NCI-H446 (cell line): ENCODE data around the gene EPN2.

Experiments
- DNase-seq, 2 experiments: peaks; one replicate each; lab custom pipeline; 2025; lab: John Stamatoyannopoulos, UW

EPN2 gene

GRCh38 chr17:19365833-19366636, 128.9 kb downstream of the EPN2 start:
- DNase-seq: no peak

GRCh38 chr17:19366637-19366972, 129.4 kb downstream of the EPN2 start:
- no peak for DNase-seq

DNA sequence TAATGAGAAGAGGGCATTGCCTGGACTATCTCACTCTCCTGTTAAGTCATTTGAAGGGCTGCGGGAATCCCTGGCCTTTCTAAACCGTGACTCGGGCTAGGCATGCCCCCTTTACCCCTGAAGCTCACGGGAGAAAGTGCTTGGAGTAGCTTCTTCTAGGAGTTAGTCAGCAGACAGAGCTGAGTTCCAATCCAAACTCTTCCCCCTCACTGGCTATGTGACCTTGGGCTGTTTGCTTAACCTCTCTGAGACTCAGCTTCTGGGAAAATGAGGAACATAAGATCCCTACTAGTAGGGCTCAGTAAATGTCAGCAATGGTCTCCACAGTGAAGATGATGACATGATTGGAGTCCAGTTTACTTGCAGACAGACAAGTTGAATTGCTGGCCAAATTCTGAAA, 131.1 kb downstream of the EPN2 start:
- no peak for DNase-seq

DNA sequence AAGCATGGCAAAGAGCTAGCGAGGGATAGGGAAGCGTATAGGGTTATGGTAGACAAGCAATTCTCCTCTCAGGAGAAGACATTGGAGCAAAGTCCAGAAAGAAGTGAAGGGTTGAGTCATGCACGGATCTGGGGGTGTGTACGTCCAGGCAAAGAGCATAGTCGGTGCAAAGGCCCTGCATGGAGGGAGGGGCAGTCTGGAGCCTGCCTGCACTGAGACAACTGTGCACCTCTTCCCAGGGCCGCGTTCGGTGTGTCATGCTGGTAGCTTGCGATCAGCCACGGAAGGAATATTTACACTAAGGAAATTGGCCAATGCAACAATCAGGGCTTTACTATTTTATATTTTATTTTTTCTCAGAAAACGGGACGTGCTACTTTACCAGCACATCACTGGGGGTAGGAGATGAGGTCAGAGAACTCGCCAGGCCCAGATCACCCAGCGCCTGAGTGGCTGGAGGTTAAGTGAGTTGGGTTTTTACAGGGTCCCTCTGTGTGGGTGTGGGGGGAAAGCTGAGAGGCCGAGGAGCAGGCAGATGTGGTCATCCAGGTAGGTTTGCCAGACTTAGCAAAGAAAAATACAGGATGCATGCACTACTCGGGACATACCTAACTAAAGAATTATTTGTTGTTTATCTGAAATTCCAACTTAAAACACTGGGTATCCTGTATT, 132.1 kb downstream of the EPN2 start:
- DNase-seq: no peak

DNA sequence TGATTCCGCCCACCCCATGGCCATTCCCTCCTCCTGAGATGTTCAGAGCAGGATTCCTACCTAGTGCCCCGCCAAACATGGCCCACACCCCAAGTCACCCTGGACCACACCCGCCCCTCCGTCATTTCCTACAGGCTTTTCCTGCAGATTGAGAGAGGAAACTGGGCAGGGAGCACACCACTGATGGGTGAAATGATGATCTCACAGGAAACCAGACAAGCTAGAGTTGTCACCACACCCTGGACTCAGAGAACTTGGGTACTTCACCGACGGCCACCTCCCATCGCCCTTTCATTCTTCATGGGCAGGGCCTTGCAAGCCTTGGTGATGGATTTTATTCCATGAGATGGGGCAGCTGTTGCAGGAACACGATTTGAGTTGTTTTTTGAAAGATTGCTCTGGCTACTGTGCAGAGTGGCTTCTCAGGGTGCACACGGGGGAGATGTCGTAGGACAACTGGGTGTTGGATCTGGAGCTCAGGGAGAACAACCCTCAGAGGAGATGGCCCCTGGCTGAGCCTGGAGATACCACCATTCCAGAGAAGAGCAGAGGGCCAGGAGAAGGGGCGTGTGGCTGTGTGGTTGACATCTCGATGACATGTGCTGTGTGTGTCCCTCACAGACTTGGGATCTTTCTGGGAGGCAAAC, 132.8 kb downstream of the EPN2 start:
- no peak for DNase-seq

- no peak for DNase-seq
Observed at GRCh38 chr17:19370493-19370960, 133.4 kb downstream of the EPN2 start.

DNA sequence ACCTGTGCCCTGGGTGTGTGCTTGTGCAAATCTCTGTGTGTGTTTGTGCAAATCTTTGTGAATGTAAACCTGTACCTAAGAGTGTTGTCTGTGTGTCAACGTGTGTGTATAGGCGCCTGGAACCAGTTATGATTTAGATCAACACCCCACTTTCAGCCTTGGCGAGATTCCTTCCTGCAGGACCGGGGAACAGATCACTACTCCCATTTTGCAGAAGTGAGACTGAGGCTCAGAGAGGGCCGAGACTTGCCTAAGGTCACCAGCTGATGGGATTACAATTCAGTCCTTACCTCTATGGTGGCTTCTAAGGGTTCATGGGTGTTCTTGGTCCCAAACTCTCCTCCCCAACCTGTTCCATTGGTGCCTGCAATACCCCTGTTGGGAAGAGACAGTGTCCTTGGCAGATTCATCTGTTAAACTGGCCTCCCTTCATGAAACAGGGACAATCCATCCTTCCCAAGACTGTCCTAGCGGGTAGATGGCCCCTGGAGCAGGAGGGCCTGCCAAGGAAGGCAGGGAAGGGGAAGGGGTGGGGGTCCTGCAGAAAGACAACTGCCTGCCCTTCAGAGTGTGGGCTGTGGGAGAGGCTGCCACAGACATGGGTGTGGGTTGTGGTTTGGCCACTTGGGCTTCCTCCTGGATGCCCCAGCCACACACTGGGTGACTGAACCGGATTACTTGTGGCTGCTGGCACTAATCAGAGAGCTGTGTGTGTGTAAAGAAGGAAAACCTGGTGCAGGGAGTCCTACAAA, 134.3 kb downstream of the EPN2 start:
- DNase-seq: no peak

GRCh38 chr17:19372011-19372370, 134.8 kb downstream of the EPN2 start:
- no peak for DNase-seq

- no peak for DNase-seq
Observed at GRCh38 chr17:19372439-19372838, 135.3 kb downstream of the EPN2 start.

- no peak for DNase-seq
Observed at GRCh38 chr17:19372866-19373504, 135.8 kb downstream of the EPN2 start.

DNA sequence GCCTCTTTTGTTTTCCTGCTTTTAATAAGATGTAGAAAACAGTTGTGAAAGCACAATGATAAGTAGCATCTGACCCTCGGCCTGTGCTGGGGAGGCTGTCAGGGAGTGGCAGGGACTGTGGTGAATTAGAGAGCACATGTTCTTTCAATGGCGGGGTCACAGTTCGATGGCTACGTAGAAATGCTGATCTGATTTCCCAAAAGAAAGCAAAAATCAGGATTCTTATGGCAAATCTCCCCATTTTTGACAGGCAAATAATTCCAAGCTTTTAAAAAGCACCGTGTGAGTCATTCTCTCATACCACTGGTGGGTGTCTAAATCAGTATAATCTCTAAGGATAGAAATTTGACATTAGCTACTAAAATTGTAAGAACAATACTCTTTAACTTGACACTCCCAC, 137.0 kb downstream of the EPN2 start:
- no peak for DNase-seq

DNA sequence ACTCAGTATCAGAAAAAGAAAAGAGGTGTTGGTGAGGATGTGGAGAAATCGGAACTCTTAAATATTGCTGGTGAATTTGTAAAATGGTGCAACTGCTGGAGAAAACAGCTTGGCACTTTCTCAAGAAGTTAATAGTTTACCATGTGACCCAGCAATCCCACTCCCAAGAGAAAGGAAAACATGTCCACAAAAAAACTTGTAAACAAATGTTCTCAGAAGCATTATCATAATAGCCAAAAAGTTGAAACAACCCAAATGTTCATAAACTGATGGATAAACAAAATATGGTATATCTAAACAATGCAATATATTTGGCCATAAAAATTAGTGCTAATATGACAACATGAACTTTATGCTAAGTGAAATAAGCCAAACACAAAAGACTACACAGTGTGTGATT, 138.6 kb downstream of the EPN2 start:
- no peak for DNase-seq

DNA sequence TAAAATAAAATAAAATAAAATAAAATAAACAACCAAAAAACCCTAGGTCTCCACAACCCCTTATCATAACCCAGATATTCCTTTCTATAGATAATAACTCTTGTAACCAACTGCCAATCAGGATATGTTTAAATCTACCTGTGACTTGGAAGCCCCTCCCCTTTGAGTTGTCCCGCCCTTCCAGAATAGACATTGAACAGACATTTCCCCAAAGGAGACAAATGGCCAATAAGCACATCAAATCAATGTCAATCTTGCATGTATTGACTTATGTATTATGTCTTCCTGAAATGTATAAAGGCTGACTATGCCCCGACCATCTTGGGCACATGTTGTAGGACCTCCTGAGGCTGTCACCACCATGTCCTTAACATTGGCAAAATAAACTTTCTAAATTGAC, 139.6 kb downstream of the EPN2 start:
- DNase-seq: no peak

DNA sequence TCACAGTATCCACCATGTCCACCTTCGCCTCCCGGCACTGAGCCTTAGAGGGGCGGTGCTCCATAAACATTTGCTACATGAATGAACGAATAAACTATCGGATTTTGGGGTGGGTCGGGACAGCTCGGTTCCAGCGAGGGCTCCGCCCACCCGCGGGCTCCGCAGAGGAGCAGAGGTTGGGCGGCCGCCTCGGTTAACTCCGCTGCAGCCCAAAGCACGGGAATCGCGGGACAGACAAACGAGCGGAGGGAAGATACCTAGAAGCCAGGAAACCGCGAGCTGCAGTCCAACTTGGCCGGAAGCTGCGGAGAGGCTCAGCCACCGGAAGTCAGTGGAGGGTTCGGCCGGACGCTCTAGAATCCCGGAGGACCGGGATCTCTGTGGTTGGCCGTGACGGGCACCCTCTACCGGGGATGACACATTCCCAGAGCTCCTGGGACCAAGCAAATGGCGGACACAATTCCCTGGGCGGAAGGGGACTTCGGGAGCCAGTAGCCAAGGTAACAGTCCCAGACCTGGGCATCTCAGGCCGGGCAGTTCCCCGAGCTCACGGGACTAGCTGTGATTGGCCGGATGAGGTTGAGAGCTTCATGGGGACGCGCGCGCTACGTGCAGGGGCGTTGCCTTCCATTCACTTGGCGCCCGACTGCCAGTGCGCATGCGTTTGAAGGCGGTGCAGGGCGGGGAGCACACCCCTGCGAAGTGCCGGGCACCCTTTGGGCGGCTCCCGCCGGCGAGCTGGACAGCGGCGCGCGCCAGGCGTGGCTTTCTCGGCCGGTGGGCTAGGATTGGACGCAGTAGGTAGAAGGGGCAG, 140.6 kb downstream of the EPN2 start:
- DNase-seq: peak; percentile 93 to 98

GRCh38 chr17:19378416-19379360, 141.5 kb downstream of the EPN2 start, which contains the start of gene MAPK7:
TSS of gene MAPK7 (plus strand) at chr17:19378498. CDS start at chr17:19378901, 403 bp downstream.
- DNase-seq: peak in 1 of 2 experiments; percentile 65

DNA sequence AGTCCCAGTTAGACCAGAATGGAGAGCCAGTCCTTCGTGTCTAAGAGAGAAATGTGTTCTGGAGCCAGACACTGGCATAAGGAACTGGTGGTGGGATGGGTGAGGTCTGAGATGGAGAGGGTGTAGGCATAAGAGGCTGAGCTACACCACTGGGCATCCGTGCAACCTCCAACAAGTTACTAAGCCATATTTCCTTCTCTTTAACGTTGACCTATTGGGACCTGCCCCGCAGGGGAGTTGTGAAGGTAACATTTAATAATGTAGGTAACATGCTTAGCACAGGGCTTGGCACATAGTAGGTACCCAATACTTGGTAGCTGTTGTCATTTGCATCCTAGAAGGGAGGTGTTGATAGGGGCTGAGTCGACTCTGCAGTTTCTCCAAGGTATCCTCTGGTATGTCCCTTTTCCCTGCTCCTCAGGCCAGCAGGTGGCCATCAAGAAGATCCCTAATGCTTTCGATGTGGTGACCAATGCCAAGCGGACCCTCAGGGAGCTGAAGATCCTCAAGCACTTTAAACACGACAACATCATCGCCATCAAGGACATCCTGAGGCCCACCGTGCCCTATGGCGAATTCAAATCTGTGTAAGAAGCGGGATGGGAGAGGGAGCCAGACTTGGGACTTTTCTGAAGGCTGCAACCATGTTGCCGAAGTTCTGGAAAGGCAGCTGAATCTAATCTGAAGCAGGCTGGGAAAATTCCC, 142.3 kb downstream of the EPN2 start:
- no peak for DNase-seq

GRCh38 chr17:19380481-19381301, 143.5 kb downstream of the EPN2 start:
- DNase-seq: no peak

GRCh38 chr17:19381361-19381740, 144.2 kb downstream of the EPN2 start:
- no peak for DNase-seq
